Lower lobe of right lung (tissue), 2 donors: ENCODE results near the gene EPHB6. TPM values are rescaled to one million over a fixed set of nuclear protein-coding genes. Genes with fewer than 3 reads are reported as not detected.

ENCODE experiments used
- ATAC-seq, 2 donors: fragments of 200-7000 bp; cut with Tn5 transposase; one replicate each; pipeline ENCODE4 v1.9.1; 2020 to 2022; ENCODE audit warnings: mild to moderate bottlenecking in 2 of 2, moderate library complexity in 2 of 2
- DNase-seq: peaks from one replicate; pipeline ENCODE4 v3.0.0-alpha.2; 2020
- H3K27ac ChIP-seq: fragments of 200-600 bp; one replicate; pipeline ENCODE4 v1.8.0; 2022
- H3K27me3 ChIP-seq: fragments of 200-600 bp; one replicate; pipeline ENCODE4 v1.8.0; 2022; ENCODE audit warnings: low read depth
- H3K36me3 ChIP-seq: fragments of 200-600 bp; one replicate; pipeline ENCODE4 v1.8.0; 2022; ENCODE audit warnings: mild to moderate bottlenecking
- H3K4me1 ChIP-seq: fragments of 200-600 bp; one replicate; pipeline ENCODE4 v1.8.0; 2022
- H3K4me3 ChIP-seq: fragments of 200-600 bp; one replicate; pipeline ENCODE4 v1.8.0; 2022; ENCODE audit warnings: mild to moderate bottlenecking
- H3K9me3 ChIP-seq: fragments of 200-600 bp; one replicate; pipeline ENCODE4 v1.8.0; 2022
- intact Hi-C: fragments of 100-400 bp; cut with DNase I; formaldehyde crosslinking; loops from one replicate; pipeline ENCODE4 v1.11.0; 2022
- total RNA-seq: library from RNA; stranded (reverse); fragmentation: NEBNext Ultra II Directional; extraction: Animal tissue kit (Norgen Biotek cat#: 25700); gene quantifications from one replicate; pipeline ENCODE4 v1.2.1, GENCODE V29; 2021
- TF ChIP-seq, protein P1 (sequence below): fragments of 200-600 bp; IDR thresholded peaks from one replicate; pipeline ENCODE4 v1.8.0; 2022; ENCODE audit warnings: antibody characterized with exemption, mild to moderate bottlenecking
- donor health status: DM: no; HTN: yes; CAD: no; lungs with severe emphysema.

Gene EPHB6
- total RNA-seq, 1 donor from 2014 or later, result 12.2 TPM

DNA sequence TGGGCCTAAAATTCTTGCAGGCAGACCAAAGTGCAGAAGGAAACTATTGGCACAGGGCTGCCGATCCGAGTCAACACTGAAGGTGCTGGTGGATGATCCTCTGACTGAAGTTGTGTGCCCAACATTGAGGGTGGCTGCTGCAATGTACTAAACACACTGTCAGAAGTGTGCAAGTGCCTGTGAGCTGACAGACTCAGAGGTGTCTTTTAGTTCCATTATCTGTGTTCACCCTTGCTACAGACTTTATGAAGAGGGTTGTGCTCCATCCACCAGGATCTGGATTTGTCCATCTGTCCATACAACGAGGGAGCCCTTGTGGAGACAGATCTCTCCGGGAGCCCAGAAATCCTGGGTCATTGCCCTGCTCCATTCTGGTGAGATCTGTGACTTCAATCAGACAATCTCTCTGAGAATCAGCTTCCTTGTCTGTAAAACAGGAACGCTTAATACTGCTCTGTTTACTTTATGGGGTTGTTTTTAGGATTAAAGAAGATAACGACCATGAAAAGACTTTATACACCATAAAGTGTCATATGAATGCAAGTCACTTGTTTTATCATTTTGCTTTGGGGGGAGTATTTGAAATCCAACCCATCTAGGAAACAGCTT lies 40.2 kb downstream of the EPHB6 start:
- no peak overlapping the region for H3K27ac ChIP-seq
- H3K27me3 ChIP-seq, result no peaks in the 10 kb centered on the region
- TF ChIP-seq, protein P1, sequence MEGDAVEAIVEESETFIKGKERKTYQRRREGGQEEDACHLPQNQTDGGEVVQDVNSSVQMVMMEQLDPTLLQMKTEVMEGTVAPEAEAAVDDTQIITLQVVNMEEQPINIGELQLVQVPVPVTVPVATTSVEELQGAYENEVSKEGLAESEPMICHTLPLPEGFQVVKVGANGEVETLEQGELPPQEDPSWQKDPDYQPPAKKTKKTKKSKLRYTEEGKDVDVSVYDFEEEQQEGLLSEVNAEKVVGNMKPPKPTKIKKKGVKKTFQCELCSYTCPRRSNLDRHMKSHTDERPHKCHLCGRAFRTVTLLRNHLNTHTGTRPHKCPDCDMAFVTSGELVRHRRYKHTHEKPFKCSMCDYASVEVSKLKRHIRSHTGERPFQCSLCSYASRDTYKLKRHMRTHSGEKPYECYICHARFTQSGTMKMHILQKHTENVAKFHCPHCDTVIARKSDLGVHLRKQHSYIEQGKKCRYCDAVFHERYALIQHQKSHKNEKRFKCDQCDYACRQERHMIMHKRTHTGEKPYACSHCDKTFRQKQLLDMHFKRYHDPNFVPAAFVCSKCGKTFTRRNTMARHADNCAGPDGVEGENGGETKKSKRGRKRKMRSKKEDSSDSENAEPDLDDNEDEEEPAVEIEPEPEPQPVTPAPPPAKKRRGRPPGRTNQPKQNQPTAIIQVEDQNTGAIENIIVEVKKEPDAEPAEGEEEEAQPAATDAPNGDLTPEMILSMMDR, result no peak
- ATAC-seq (no peak), DNase-seq (no peak)
- no peaks in the 10 kb centered on the region for H3K9me3 ChIP-seq
- no peaks in the 10 kb centered on the region for H3K4me1 ChIP-seq
- H3K36me3 ChIP-seq, result no peaks in the 10 kb centered on the region
- H3K4me3 ChIP-seq, result no peak overlapping the region
- intact Hi-C loops, result no loop called here

DNA sequence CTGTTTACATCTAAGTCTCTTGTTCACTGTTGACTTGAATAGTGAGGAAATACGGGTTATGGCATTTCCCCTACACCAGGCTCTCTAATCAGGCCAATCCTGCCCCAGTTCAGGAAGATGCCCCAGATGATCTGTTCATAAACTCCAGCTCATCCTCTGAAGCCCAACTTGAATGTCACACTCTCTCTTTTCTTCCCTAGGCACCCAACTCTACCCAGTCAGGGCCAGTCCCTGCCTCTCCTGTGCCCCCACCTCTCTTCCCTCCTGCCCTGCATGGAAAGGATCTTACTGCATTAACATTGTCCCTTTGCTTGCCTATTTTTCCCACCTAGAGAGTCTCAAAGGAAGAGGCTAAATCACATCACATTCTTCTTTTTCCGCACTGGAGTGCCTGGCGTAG lies 41.3 kb downstream of the EPHB6 start:
- H3K4me3 ChIP-seq, result no peak overlapping the region
- H3K4me1 ChIP-seq, result no peaks in the 10 kb centered on the region
- ATAC-seq (no peak), DNase-seq (no peak)
- TF ChIP-seq, protein P1, result no peak
- H3K27me3 ChIP-seq, result no peaks in the 10 kb centered on the region
- no peaks in the 10 kb centered on the region for H3K36me3 ChIP-seq
- intact Hi-C loops, result no loop called here
- H3K9me3 ChIP-seq, result no peaks in the 10 kb centered on the region
- no peak overlapping the region for H3K27ac ChIP-seq

DNA sequence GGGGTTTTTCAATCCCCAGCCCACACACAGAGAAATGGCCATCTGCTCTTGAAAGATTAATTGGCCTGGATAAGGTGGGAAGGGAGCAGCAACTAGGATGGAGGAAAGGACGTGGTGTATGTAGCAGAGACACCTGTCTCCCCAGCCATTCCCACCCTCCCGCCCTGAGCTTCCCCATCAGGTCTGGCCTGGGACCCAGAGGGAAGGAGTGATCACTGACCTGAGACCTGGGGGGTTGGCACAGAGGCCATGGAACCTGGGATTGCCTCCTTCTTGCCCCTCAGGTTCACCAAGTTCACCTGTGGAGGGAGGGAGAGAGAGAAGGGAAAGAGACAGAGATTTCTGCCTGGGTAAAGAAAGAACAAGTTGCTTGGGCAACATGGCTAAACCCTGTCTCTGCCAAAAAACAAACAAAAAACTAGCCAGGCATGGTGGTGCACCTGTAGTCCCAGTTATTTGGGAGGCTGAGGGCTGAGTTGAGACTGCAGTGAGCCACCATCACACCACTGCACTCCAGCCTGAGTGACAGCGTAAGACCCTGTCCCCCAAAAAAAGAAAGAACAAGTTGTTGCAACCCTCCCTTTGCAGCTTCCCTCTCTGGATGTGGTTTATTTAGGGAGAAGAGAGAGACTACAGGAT lies 42.0 kb downstream of the EPHB6 start:
- Histone ChIP-seq H3K36me3 (no peaks in the 10 kb centered on the region), H3K27ac (no peak overlapping the region), H3K4me3 (no peak overlapping the region), H3K27me3 (no peaks in the 10 kb centered on the region), H3K4me1 (no peaks in the 10 kb centered on the region), H3K9me3 (no peaks in the 10 kb centered on the region)
- no peak for ATAC-seq
- DNase-seq, result no peak
- TF ChIP-seq, protein P1, result no peak
- intact Hi-C loops, result no loop called here

DNA sequence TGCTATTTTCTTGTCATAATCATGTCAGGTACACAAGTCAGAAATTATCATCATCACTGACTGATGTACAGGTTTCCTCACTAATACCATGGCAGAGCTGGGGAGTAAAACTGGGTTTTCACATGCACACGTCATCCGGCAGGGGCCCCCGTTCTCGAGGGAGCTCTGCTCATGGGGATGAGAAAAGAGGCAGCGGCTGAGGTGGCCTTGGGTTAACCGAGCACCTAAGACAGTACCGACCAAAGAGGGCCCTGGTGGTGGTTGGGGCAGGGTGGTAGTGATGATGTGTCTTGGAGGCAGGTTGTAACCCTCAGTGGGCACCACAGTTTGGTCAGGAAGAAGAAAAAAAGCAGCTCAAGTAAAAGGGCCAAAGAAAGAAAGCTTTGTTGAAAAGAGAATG lies 42.8 kb downstream of the EPHB6 start:
- no peaks in the 10 kb centered on the region for H3K27me3 ChIP-seq
- TF ChIP-seq, protein P1, result no peak
- intact Hi-C loops, result no loop called here
- no peaks in the 10 kb centered on the region for H3K4me1 ChIP-seq
- no peak overlapping the region for H3K27ac ChIP-seq
- H3K9me3 ChIP-seq, result no peaks in the 10 kb centered on the region
- no peak overlapping the region for H3K4me3 ChIP-seq
- no peak for ATAC-seq
- H3K36me3 ChIP-seq, result no peaks in the 10 kb centered on the region
- DNase-seq, result no peak

DNA sequence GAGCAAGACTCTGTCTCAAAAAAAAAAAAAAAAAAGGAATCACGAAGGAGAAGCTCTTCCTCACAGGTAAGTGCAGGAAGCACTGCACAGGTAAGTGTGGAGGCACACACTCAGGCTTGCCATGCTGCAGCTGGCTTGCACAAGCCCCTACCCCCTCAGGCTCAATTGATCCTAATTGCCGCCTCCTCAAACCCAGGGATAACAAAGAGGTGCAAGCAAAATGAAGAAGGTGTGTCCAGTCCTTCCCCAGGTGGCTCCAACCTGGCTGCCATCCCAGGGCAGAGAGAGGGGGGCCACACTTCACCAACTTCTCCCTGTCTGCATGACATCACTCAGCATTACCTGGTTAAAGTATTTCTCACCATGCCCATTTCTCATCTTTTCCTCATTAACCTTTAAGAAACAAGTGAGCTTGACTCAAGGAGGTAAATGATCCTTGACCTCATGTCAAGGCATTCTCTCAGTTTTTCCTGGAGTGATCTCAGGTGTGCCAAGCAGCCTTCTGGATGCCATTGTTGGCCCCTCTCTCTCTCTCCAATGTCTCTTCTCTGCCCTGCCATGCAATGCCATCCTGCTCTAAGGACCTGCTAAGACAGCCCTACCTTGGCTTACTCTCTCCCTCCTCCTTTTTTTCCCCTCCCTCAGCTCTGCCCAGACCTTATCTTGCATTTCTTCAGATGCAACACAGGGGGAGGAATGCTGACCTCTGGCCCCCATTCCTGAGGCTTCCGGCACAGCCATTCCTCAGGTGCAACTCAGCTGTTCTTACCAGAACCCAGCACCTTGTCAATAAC lies 43.7 kb downstream of the EPHB6 start:
- ATAC-seq (peak; percentile 69 to 80), DNase-seq (peak; percentile 54)
- no peaks in the 10 kb centered on the region for H3K4me1 ChIP-seq
- no peaks in the 10 kb centered on the region for H3K36me3 ChIP-seq
- intact Hi-C loops, result no loop called here
- H3K4me3 ChIP-seq, result no peak overlapping the region
- H3K9me3 ChIP-seq, result no peaks in the 10 kb centered on the region
- TF ChIP-seq, protein P1, result no peak
- H3K27me3 ChIP-seq, result no peaks in the 10 kb centered on the region
- no peak overlapping the region for H3K27ac ChIP-seq
